HG03095 (cell line): ENCODE measurements around the gene TOX2.

Experiments
- ATAC-seq: cut with Tn5 transposase; IDR thresholded peaks from one replicate; pipeline ENCODE4 v1.9.1; 2021; ENCODE audit warnings: moderate library complexity; ENCODE audit not compliant: unreplicated experiment

The TOX2 gene

DNA sequence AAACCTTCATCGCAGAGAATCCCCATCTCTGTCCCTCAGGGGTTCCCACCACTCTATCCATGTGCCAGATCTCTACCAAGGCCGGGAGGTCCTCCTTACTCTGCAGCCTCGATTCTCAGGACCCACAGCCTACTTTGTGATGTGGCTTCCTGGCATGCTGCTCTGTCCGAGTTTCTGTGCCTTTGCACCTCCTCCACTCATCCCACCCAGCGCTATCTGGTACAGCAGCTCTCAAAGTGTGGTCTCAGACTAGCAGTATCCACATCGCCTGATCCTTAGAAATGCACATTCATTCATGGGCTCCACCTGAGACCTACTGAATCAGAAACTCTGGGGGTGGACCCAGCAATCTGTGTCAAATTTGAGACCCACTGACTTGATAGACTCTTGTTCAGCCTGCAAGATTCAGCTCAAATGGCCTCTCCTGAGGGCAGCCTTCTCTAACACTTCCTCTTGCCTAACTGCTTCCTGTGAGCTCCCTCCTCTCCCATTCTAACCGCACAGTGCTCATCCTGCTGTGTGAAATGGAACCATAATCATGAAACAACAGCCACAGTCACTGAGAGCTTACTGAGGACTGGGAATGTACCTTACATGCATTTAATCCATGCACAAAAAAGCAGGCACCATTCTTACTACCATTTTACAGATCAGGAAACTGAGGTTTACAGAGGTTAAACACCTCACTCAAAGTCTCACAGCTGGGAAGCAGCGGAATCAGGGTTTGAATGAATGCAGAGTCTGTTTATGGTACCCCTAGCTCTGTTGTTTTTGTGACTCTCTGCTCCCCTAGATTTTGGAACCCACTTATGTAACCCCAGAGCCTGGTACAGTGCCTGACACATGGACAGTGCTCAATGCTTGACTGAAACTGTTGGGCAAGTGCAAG lies 202.9 kb downstream of the TOX2 start:
- ATAC-seq, result no peak

DNA sequence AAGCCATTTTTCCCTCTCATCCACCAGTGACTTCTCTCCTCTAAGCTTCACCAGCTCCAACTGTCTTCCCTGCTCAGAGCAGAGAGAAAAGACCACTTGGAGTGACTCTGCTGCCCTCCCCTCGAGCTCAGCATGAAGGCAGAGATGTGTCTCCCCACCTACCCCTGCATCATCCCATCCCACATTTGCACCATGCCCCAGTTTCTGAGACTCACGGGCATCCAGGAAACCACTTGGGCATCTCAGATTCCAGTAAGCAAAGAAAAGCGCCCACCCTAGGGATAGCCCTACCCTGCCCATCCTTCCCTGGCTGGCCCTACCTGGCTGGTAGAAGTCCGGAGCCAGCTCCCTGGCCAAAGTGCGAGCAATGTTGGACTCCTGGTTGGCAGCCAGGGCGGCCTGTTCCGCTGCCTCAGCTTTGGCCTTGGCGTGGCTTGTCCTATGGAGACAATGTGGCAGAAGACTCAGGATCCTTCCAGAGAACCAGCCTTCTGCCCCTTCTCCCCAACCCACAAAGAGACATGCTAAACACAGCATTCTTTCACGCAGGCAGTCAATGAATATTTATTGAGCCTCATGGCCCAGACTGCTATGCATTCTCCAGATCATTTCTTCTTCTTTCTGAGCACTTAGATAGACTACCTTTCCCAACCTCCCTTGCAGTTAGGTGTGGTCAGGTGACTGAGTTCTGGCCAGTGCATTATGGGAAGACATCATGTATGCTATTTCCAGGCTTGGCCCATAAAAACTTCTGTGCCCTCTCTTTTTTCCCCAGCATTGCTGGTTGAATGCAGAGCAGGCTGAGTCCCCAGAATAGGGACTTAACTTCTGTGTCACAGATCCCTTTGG lies 203.8 kb downstream of the TOX2 start:
- ATAC-seq, result no peak
